ENCODE results near the gene EDN2.

The EDN2 gene

DNA sequence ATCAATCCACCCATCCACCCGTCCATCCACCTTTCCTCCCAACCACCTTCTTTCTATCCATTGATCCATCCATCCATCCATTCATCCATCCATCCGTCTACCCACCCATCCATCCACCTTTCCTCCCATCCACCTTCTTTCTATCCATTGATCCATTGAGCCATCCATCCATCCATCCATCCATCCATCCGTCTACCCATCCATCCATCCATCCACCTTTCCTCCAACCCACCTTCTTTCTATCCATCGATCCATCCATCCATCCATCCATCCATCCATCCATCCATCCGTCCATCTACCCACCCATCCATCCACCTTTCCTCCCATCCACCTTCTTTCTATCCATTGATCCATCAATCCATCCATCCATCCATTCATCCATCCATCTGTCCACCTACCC, 5.1 kb upstream of the EDN2 start:
- TF ChIP-seq, protein P1, sequence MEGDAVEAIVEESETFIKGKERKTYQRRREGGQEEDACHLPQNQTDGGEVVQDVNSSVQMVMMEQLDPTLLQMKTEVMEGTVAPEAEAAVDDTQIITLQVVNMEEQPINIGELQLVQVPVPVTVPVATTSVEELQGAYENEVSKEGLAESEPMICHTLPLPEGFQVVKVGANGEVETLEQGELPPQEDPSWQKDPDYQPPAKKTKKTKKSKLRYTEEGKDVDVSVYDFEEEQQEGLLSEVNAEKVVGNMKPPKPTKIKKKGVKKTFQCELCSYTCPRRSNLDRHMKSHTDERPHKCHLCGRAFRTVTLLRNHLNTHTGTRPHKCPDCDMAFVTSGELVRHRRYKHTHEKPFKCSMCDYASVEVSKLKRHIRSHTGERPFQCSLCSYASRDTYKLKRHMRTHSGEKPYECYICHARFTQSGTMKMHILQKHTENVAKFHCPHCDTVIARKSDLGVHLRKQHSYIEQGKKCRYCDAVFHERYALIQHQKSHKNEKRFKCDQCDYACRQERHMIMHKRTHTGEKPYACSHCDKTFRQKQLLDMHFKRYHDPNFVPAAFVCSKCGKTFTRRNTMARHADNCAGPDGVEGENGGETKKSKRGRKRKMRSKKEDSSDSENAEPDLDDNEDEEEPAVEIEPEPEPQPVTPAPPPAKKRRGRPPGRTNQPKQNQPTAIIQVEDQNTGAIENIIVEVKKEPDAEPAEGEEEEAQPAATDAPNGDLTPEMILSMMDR (conservative IDR thresholded peaks at IDR 0.05; ENCODE audit: low read depth, low read length): no peak
- no peak for DNase-seq (ENCODE audit: low read depth)
- H3K4me3 ChIP-seq (ENCODE audit: low read depth, low read length): no peak overlapping the region

DNA sequence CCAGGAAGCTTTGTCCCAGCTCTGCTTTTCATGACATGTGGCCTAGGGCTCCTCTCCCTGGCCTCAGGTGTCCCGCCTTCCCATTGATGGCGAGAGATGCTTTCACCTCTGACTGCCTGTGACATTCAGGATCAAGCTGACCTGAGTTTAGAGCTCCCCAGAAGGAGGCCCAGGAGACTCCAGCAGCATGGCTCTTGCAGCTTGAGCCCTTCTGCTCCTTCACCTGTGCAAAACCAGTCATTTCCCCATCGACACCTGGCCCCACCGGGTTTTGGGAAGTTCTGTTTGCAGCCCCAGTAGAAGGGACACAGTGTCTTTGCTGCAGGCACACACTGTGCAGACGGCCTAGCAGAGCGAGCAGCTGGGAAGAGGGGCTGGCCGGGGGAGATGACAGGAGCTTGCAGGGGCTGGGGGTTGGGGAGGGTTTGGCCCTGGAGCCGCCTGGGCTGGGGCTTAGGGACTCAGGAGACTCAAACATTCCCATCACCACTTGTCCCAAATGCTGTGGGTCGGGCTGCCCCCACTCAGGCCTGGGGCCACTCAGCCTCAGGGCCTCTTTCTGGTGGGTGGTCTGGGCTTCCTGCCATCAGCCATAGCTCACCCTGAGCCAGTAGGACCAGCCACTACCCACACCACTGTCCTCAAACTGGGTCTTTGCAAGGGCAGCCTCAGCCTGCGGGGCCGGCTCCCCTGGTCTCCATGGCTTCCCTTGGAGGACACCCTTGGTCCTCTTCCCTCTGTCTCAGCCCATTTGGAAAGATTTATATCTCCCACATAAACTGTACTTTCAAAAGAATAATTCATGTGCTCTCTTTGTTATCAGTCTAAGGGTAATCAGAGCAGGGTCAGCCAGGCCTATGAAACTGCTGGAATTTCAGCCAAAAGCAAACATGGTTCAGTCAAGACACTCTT, 3.8 kb upstream of the EDN2 start:
- H3K4me3 ChIP-seq (ENCODE audit: low read depth, low read length): no peak overlapping the region
- TF ChIP-seq, protein P1 (conservative IDR thresholded peaks at IDR 0.05; ENCODE audit: low read depth, low read length): no peak
- no peak for DNase-seq (ENCODE audit: low read depth)

DNA sequence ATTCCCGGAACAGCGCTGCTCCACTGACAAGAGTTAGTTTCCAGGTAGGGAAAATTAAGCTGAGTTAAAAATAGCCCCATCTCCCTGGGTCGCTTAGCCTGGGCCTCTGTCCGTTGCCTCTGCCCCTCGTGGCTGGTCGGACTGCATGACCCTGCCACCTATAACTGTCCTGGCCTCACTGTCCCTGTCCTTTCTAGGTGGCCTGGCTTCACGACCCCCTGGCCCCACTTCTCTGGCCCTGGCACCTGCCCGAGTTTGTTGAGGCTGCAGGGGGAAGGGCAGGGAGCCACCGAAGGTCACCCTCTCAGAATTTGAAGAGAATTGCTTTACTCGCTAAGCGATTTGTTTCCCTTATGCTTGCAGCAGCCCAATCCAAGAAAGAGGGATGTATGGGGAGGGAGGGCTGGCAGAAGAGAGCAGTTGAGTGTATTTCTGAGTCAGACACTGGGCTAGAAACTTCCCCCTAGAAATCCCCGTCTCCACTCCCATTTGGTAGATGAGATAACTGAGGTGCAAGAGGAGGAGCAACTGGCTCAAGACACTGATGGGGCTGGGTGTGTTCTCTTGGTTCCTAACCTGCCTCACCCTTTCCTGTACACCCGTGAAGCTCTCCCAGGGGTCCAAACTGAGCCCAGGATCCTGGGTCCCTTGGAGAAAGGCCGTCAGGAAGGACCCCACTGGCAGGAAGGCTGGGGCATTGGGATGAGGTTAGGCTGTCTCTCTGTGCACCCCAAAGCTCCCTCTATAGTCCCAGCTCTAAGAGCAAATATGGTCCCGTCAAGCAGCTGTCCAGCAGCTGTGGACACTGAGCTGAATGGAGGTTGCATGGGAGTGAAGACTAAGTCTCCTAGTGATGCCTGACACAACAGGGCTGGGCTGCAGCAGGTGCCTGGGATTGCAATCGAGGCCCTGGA, 2.9 kb upstream of the EDN2 start:
- TF ChIP-seq, protein P1 (conservative IDR thresholded peaks at IDR 0.05; ENCODE audit: low read depth, low read length): no peak
- DNase-seq (ENCODE audit: low read depth): no peak
- H3K4me3 ChIP-seq (ENCODE audit: low read depth, low read length): no peak overlapping the region

DNA sequence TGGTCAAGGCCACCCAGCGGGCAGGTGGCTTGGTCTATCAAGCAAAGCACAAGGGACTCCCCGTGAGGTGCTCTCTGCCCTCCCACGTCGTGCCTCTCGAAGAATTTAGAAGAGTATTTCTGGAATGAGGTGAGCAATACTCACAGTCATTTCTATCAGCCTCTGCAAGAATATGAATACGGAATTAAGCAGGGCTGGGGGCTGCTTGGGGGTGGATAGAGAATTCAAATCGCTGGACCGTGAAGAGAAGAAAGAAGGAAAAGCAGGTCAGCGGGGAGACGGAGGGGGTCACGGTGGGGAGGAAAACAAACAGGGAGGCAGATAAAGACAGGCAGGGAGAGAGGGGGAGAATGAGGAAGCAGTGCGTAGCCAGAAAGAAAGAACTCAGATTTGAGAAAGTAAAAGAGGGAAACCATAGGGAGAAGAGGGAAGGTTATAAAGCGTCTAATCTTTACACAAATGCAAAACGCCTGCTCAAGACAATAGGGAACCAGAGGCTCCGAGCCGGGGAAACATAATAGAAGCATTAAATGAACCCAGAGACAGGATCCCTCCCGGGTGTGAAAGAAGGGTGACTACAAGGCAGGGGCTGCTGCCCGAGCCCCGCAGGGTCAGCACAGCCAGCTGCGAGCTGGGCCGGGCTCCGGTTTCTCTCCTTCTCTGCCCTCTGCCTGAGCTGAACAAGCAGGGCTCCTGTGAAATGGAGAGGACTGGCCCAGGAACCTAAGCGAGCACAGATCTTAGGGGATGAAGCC, 2.1 kb upstream of the EDN2 start:
- peak; percentile 72 for DNase-seq (ENCODE audit: low read depth)
- no peak overlapping the region for H3K4me3 ChIP-seq (ENCODE audit: low read depth, low read length)
- TF ChIP-seq, protein P1 (conservative IDR thresholded peaks at IDR 0.05; ENCODE audit: low read depth, low read length): no peak

DNA sequence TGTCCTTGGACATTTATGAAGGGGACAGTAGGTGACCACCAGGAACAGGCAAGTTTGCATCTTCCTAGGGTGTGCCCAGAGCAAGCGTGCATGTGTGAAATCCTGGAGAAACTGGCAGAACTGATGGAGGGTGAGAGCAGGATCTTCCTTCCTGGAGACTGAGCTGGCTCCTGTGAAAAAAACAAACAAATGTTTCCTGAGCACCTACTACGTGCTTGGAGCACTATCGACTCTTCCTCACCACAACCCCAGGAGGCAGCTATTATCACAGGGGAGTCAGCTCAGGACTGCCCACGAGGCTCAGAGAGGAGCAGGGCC, 1.5 kb upstream of the EDN2 start:
- no peak for DNase-seq (ENCODE audit: low read depth)
- TF ChIP-seq, protein P1 (conservative IDR thresholded peaks at IDR 0.05; ENCODE audit: low read depth, low read length): no peak
- H3K4me3 ChIP-seq (ENCODE audit: low read depth, low read length): no peak overlapping the region

DNA sequence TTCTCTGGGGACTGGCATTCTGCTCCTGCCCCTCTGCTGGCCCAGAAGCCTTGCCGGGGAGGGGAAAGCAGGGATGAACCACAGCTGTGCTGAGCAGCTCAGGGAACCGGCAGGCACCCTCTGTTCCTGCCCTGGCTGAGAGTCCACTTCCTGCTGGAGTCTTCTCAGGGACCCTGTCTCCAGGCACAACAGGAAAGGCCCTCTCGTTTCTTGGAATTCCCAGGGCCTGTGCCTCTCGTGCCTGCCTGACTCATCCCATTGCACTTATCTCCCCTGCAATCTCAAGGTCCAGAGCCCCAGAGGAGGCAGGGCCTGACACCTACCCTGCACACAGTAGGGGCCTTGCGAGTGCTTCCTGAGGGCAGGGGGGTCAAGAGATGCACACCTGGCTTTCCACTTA, 1.1 kb upstream of the EDN2 start:
- peak; percentile 66 for DNase-seq (ENCODE audit: low read depth)
- H3K4me3 ChIP-seq (ENCODE audit: low read depth, low read length): no peak overlapping the region
- TF ChIP-seq, protein P1 (conservative IDR thresholded peaks at IDR 0.05; ENCODE audit: low read depth, low read length): no peak

Measured in choroid plexus epithelial cell (primary cell).